Suprapubic skin (tissue), 4 donors: ENCODE data around the gene TRPV6. TPM values are rescaled to one million over a fixed set of nuclear protein-coding genes. Genes with fewer than 3 reads are reported as not detected.

Experiments used
- DNase-seq, 2 donors: peaks; one replicate each; pipeline ENCODE4 v3.0.0-alpha.2; 2019; ENCODE audit warnings: low spot score in 2 of 2
- H3K27ac ChIP-seq: fragments of 200-600 bp; sonication (generic); one replicate; pipeline ENCODE4 v1.5.1; 2019
- H3K27me3 ChIP-seq: fragments of 200-600 bp; sonication (generic); one replicate; pipeline ENCODE4 v1.5.1; 2019
- H3K36me3 ChIP-seq: fragments of 200-600 bp; sonication (generic); one replicate; pipeline ENCODE4 v1.5.1; 2019
- H3K4me1 ChIP-seq: fragments of 200-600 bp; sonication (generic); one replicate; pipeline ENCODE4 v1.5.1; 2019
- H3K4me3 ChIP-seq: fragments of 200-600 bp; sonication (generic); one replicate; pipeline ENCODE4 v1.5.1; 2019; ENCODE audit warnings: mild to moderate bottlenecking
- H3K9me3 ChIP-seq: fragments of 200-600 bp; sonication (generic); one replicate; pipeline ENCODE4 v1.5.1; 2019
- EP300 ChIP-seq: sonication (generic); formaldehyde crosslinking; IDR thresholded peaks from one replicate; pipeline ENCODE4 v1.6.1; 2017; ENCODE audit warnings: antibody characterized with exemption
- POLR2A ChIP-seq, 2 donors: fragments of 450-650 bp; IDR thresholded peaks; one replicate each; pipeline ENCODE4 v1.6.1; 2017; ENCODE audit warnings: antibody characterized with exemption in 2 of 2, mild to moderate bottlenecking in 2 of 2, moderate library complexity in 2 of 2
- POLR2AphosphoS5 ChIP-seq, 3 donors: sonication (generic); formaldehyde crosslinking; IDR thresholded peaks; one replicate each; pipeline ENCODE4 v1.6.1; 2017; ENCODE audit warnings: antibody characterized with exemption in 3 of 3
- whole genome bisulfite sequencing: methylation state at CpG from one replicate; pipeline ENCODE4 v1.1.5; 2018; 5-methylcytosine and 5-hydroxymethylcytosine counted together
- total RNA-seq, 4 donors: library from RNA; depleted of rRNA; stranded (reverse); fragments of >200 nt; gene quantifications; one replicate each; pipeline ENCODE4 v1.1.0, GENCODE V29; 2016
- TF ChIP-seq, protein P1 (sequence below), 2 donors: fragments of 200-600 bp in 1 of 2; fragments of 450-650 bp in 1 of 2; sonication (generic) in 1 of 2; IDR thresholded peaks; one replicate each; pipeline ENCODE4 v1.5.1; 2016 to 2019; ENCODE audit warnings: antibody characterized with exemption in 2 of 2, mild to moderate bottlenecking in 1 of 2, moderate library complexity in 1 of 2

The TRPV6 gene
- total RNA-seq, 4 donors from 2014 or later = 7.5 to 34.8 (median 15.0) TPM

DNA sequence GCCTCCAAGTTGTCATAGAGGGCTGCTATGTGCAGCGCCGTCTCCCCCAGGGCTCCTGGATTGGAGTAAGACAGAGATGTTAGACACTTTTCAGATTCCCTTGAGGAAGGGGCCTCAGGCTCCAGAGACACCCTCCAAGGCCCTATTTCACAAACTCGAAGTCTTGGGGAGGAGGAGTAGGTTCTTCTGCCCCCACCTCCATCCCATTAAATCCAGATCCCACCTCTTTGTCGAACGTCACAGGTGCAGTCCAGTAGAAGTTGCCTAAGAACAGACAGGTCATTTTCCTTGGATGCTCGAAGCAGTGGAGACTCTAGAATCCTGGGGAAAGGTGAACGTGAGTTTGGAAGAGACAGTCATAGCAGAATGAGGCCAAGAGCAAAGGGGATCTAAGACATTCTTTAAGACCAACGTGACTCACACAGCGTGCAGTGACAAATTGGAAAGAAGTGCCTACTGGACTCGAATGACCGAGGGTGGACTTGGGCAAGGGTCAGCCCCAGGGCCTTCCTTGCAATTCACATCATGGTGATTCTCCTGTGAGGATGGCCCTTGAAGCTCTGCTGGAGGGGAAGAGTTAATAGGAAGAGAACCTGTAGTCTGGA is 44.7 kb upstream of the TRPV6 start:
- H3K4me3 ChIP-seq = no peak overlapping the region
- H3K4me1 ChIP-seq = no peaks in the 10 kb centered on the region
- no peaks in the 10 kb centered on the region for H3K27me3 ChIP-seq
- no peaks in the 10 kb centered on the region for H3K36me3 ChIP-seq
- TF ChIP-seq POLR2A (IDR thresholded peaks at IDR 0.05) (no peak), EP300 (no peak), POLR2AphosphoS5 (IDR thresholded peaks at IDR 0.05) (no peak)
- TF ChIP-seq, protein P1, sequence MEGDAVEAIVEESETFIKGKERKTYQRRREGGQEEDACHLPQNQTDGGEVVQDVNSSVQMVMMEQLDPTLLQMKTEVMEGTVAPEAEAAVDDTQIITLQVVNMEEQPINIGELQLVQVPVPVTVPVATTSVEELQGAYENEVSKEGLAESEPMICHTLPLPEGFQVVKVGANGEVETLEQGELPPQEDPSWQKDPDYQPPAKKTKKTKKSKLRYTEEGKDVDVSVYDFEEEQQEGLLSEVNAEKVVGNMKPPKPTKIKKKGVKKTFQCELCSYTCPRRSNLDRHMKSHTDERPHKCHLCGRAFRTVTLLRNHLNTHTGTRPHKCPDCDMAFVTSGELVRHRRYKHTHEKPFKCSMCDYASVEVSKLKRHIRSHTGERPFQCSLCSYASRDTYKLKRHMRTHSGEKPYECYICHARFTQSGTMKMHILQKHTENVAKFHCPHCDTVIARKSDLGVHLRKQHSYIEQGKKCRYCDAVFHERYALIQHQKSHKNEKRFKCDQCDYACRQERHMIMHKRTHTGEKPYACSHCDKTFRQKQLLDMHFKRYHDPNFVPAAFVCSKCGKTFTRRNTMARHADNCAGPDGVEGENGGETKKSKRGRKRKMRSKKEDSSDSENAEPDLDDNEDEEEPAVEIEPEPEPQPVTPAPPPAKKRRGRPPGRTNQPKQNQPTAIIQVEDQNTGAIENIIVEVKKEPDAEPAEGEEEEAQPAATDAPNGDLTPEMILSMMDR (IDR thresholded peaks at IDR 0.05) = no peak
- no peaks in the 10 kb centered on the region for H3K9me3 ChIP-seq
- DNase-seq = peak in 1 of 2 donors; percentile 45
- no peak overlapping the region for H3K27ac ChIP-seq
- 88% methylated on average over 9 of the region's 11 CpGs for WGBS

DNA sequence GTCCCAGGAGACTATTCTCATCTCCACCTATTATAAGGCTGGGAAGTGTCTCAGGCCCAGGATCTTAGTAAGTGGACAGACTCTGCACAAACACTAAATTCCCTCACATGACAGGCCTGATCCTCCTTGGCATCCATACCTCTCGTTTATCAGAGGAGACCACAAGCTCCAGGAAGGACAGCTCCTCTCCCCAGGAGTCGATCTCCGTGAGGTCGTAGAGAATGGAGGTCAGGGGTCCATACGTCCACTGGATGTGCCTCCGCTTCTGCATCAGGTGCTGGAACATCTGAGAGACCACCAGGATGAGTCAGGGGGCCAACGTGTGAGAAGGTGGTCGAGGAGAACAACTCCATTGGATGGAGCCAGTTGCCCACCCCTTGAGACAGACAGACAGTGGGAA is 42.4 kb upstream of the TRPV6 start:
- Histone ChIP-seq H3K36me3 (no peaks in the 10 kb centered on the region), H3K27me3 (no peaks in the 10 kb centered on the region), H3K4me3 (no peak overlapping the region), H3K4me1 (no peaks in the 10 kb centered on the region), H3K9me3 (no peaks in the 10 kb centered on the region), H3K27ac (no peak overlapping the region)
- WGBS = 75% methylated on average over 8 of the region's 8 CpGs
- TF ChIP-seq, protein P1 (IDR thresholded peaks at IDR 0.05) = no peak
- TF ChIP-seq POLR2AphosphoS5 (IDR thresholded peaks at IDR 0.05) = no peak
- no peak for TF ChIP-seq POLR2A (IDR thresholded peaks at IDR 0.05)
- no peak for TF ChIP-seq EP300
- DNase-seq = peak in 1 of 2 donors; percentile 24

DNA sequence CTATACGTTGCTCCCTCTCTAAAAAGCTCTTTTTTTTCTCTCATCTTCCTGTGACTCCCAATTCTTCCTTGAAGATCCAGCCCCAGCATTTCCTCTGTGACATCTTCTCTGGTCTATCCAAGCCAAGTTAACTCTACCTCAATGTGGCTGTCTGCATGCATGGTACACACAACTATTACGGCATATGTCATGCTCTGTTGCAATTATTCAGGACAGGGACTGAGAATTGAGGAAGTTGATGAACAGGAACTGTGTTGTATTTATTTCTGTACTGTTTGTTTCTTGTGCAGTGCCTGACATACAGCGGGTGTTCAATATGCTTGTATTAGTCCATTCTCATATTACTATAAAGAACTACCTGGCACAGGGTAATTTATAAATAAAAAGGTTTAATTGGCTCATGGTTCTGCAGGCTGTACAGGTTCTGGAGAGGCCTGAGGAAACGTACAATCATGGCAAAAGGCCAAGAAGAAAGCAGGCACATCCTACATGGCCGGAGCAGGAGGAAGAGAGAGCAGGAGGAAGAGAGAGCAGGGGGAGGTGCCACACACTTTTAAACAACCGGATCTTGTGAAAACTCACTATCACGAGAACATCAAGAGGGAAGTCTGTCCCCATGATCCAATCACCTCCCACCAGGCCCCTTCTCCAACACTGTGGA is 41.7 kb upstream of the TRPV6 start:
- Histone ChIP-seq H3K27me3 (no peaks in the 10 kb centered on the region), H3K9me3 (no peaks in the 10 kb centered on the region), H3K4me1 (no peaks in the 10 kb centered on the region), H3K36me3 (no peaks in the 10 kb centered on the region), H3K27ac (no peak overlapping the region), H3K4me3 (no peak overlapping the region)
- no peak for TF ChIP-seq POLR2AphosphoS5 (IDR thresholded peaks at IDR 0.05)
- TF ChIP-seq EP300 = no peak
- TF ChIP-seq, protein P1 (IDR thresholded peaks at IDR 0.05) = no peak
- TF ChIP-seq POLR2A (IDR thresholded peaks at IDR 0.05) = no peak
- peak in 1 of 2 donors; percentile 47 for DNase-seq
- 56% methylated on average over 7 of the region's 7 CpGs for whole genome bisulfite sequencing

DNA sequence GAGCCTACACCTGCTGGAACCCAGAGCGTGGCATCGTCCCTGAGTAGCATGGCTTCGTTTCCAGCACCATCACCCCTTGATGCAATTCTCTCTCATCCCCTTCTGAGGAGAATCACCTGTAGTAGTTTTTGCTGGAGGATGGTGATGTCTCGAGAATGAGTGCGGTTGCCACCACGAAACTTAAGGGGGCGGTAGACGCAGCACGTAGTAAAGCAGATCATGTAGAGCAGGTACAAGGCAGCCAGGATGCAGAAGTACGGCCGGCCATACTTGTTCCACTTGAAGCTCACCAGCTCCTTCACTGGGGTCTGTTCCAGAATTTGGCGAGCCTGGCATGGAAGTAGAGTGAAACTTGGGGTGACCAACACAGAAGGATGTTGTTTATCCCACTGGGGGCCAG is 39.9 kb upstream of the TRPV6 start:
- DNase-seq = peak in 1 of 2 donors; percentile 43
- TF ChIP-seq, protein P1 (IDR thresholded peaks at IDR 0.05) = no peak
- TF ChIP-seq EP300 = no peak
- TF ChIP-seq POLR2A (IDR thresholded peaks at IDR 0.05) = no peak
- H3K27me3 ChIP-seq = no peaks in the 10 kb centered on the region
- 77% methylated on average over 12 of the region's 12 CpGs for WGBS
- no peaks in the 10 kb centered on the region for H3K4me1 ChIP-seq
- H3K4me3 ChIP-seq = no peak overlapping the region
- no peak overlapping the region for H3K27ac ChIP-seq
- no peaks in the 10 kb centered on the region for H3K36me3 ChIP-seq
- no peaks in the 10 kb centered on the region for H3K9me3 ChIP-seq

DNA sequence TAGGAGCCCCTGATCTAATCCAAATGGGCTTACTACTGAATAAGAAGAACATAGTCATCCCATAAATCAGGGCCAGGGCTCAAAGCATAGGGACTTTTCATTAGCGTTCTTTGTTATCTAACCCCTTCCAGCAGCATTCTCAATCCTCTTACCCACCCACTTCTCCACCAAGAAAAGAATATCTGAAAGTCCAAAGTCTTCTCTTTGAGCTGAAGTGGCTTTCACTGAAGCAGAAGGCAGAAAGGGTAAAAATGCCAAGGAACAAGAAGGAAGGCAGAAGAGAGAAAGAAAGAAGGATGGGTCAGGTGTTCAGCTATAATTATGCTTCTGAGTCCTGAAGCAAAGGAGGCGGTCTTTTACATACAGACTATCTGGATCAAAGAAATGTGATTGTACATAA is 37.8 kb upstream of the TRPV6 start:
- no peak for TF ChIP-seq POLR2AphosphoS5 (IDR thresholded peaks at IDR 0.05)
- TF ChIP-seq, protein P1 (IDR thresholded peaks at IDR 0.05) = no peak
- no peak for TF ChIP-seq POLR2A (IDR thresholded peaks at IDR 0.05)
- TF ChIP-seq EP300 = no peak
- no peak for DNase-seq
- H3K36me3 ChIP-seq = no peaks in the 10 kb centered on the region
- H3K4me1 ChIP-seq = no peaks in the 10 kb centered on the region
- H3K27ac ChIP-seq = no peak overlapping the region
- peaks cover 5% of the 10 kb centered on the region for H3K27me3 ChIP-seq
- no peak overlapping the region for H3K4me3 ChIP-seq
- WGBS = 44% methylated on average over 2 of the region's 2 CpGs
- no peaks in the 10 kb centered on the region for H3K9me3 ChIP-seq
